GM21526 (cell line): ENCODE measurements around the gene FAM20A.
"Not testable (repeated sequence)": the region's sequence is repeated elsewhere in the genome, so short reads cannot be mapped to it uniquely, and the experiment has no call there.

ENCODE experiments used
- ATAC-seq: cut with Tn5 transposase; IDR thresholded peaks from one replicate; pipeline ENCODE4 v1.9.1; 2021; ENCODE audit warnings: moderate library complexity; ENCODE audit not compliant: unreplicated experiment, low FRiP score

The FAM20A gene

DNA sequence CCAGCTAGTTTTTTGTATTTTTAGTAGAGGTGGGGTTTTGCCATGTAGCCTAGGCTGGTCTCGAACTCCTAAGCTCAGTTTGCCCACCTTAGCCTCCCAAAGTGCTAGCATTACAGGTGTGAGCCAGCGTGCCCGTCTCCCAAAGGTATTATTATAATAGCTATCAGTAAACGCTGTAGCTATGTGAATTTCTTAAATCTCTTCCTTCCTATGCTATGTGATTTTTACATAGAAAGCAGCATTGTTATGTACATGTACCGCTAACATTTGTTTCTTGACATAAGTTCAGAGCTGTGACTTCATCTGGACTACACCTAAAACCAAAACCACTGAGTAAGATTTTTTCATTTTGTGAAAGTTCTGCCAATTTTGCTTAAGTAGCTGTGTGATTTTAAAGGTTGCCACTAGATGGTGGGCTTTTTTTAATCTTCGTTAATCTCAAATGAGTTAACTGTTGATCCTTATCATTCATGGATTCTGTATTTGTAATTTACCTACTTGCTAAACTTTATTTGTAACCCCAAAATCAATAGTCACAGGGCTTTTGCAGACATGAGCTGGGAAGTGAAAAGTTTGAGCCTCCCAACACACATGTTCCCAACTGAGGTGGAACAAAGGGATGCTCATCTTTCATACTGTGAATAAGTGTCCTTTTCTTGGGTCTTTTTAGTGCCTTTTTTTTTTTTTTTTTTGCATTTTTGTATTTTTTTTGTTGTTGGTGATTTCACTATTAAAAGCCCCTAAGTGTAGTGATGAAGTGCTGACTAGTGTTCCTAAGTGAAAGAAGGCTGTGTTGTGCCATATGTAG, 67.1 kb downstream of the FAM20A start:
- ATAC-seq = no peak

DNA sequence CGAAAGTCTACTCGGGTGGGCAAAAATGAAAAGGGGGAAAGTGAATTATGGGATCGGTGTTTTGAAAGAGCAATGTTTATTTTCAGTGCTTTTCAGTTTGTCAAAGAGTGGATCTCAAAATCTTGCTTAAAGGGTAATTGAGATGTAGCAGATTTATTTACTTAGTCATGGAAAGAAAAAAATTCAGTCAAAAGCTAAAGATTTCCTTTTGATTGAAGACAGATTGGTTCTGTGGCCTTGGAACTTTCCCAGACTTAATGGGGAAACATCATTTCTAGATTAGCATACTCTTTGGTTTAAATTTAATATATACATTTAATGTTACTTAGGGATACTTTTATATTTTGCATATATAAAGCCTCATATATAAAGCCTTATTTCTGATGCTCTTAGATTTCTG, 68.3 kb downstream of the FAM20A start:
- ATAC-seq = no peak

DNA sequence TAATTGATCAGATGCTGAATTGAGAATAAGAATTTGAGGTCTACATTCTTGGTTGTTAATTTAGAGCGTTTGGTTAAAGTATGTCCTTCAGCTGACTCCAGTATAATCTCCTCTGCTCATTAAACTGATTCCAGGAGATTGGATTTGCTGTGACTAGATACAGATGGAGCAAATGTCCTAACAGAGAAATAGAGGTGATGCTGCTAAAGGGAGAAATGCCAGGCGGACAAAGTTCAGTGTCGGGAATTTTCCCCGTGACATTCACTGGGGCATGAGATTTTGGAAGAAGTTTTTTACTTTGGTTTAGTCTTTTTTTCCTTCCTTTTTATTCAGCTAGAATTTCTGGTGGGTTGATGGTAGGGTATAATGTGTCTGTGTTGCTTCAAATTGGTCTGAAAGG, 69.9 kb downstream of the FAM20A start:
- no peak for ATAC-seq

DNA sequence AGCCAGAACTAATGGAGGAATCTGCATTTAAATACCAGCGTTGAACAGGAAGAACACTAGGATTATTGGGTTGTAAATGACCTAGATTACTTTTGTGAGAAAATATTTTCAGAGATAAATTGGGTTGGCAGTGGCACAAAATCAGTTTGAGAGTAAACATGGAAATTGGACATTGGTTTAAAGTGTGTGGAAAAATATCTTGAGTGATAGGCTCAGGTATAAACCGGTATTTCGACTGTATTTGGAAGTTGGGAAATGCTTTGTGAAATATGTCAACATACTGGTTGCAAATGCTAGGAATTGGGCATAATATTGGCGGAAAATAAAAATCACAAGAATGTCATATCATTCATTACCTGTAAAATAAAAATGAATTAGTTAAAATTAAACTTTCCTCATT, 73.9 kb downstream of the FAM20A start:
- no peak for ATAC-seq

DNA sequence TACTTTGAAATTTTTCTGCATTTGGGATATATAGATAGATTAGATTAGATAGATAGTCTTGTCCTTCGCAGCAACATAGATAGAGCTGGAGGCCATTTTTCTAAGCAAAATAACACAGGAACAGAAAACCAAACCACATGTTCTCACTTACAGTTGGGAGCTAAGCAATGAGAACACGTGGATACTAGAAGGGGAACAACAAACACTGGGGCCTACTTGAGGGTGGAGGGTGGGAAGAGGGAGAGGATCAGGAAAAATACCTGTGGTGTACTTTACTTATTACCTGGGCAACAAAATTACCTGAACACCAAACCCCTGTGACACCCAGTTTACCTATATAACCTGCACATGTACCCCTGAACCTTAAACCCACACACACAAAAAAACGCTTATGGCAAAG, 74.6 kb downstream of the FAM20A start:
- ATAC-seq = no peak

DNA sequence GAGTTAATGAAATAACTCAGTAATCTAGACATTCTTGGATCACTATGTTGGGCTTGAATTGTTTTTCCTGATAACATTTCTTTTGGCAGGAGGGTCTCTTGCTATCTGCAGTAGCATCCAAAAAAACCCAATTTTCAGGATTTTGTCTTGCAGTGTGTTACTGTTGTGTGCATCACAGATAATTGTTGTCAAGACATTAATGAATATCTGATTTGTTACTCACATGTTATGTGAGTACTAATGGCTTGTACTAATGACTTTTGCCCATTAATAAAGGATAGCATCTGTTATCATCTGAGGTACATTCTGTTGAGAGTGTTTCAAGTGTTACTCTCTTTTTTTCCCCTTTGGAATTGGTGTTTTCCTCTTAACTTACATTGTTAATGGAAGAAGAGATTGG, 78.9 kb downstream of the FAM20A start:
- no peak for ATAC-seq

DNA sequence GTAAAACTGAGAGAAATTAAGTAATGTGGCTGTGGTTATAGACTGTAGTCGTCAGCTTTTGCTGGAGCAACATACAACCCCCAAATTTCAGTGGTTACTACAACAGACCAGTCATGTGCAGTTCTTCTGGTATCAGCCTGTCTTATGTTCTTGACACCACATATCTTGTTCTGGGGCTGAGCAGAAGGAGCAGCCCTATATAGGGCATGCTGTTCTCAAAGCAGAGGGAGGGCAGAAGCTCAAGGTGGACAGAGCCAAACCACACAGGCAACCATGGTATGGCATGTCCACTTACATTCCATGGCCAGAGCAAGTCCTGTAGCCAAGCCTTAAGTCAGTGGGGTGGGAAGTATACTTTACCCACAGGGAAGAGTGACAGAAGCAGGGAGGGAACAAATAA, 81.3 kb downstream of the FAM20A start:
- no peak for ATAC-seq

DNA sequence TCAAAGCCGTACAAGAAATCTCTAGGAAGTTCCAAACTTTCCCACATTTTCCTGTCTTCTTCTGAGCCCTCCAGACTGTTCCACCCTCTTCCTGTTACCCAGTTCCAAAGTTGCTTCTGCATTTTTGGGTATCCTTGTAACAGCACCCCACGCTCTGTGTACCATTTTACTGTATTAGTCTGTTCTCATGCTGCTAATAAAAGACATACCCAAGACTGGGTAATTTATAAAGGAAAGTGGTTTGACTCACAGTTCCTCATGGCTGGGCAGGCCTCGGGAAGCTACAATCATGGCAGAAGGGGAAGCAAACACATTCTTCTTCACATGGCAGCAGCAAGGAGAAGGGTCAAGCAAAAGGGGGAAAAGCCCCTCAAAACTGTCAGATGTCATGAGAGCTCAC, 82.1 kb downstream of the FAM20A start:
- ATAC-seq = not testable (repeated sequence)

DNA sequence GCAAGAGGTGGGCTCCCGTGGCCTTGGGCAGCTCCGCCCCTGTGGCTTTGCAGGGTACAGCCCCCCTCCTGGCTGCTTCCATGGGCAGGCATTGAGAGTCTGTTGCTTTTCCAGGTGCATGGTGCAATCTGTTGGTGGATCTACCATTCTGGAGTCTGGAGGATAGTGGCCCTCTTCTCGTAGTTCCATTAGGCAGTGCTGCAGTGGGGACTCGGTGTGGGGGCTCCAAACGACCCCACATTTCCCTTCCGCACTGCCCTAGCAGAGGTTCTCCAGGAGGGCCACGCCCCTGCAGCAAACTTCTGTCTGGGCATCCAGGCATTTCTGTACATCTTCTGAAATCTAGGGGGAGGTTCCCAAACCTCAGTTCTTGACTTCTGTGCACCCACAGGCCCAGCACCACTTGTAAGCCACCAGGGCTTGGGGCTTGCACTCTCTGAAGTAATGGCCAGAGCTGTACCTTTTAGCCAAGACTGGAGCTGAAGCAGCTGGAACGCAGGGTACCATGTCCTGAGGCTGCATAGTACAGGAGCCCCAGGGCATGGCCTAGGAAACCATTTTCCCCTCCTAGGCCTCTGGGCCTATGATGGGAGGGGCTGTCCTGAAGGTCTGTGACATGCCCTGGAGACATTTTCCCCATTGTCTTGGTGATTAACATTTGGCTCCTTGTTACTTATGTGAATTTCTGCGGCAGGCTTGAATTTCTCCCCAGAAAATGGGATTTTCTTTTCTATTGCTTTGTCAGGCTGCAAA, 82.9 kb downstream of the FAM20A start:
- no peak for ATAC-seq

DNA sequence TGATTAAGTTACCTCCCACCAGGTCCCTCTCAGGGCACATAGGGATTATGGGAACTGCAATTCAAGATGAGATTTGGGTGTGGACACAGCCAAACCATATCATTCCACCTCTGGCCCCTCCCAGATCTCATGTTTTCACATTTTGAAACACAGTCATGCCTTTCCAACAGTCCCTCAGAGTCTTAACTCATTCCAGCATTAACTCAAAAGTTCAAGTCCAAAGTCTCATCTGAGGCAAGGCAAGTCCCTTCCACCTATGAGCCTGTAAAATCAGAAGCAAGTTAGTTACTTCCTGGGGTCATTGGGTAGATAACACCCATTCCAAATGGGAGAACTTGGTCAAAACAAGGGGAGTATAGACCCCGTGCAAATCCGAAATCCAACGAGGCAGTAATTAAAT, 83.6 kb downstream of the FAM20A start:
- not testable (repeated sequence) for ATAC-seq

DNA sequence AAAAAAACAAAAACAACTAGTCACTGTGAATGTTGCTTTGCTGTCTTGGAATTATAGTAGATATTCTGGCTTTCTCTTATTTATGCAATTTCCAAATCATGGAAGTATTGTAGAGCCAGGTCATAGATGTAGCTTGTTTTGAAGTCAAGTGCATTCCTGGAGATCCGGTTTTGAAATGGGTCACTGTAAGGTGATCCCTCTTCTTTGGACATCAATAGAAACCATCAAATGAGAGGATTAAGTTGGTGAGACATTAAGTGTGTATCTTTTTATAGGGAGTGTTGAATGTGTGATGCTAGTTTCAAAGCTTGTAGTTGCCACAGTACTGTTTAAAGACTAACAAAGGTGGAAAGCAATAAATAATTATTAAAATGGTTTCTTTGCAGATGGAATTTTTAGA, 84.4 kb downstream of the FAM20A start:
- ATAC-seq = no peak

DNA sequence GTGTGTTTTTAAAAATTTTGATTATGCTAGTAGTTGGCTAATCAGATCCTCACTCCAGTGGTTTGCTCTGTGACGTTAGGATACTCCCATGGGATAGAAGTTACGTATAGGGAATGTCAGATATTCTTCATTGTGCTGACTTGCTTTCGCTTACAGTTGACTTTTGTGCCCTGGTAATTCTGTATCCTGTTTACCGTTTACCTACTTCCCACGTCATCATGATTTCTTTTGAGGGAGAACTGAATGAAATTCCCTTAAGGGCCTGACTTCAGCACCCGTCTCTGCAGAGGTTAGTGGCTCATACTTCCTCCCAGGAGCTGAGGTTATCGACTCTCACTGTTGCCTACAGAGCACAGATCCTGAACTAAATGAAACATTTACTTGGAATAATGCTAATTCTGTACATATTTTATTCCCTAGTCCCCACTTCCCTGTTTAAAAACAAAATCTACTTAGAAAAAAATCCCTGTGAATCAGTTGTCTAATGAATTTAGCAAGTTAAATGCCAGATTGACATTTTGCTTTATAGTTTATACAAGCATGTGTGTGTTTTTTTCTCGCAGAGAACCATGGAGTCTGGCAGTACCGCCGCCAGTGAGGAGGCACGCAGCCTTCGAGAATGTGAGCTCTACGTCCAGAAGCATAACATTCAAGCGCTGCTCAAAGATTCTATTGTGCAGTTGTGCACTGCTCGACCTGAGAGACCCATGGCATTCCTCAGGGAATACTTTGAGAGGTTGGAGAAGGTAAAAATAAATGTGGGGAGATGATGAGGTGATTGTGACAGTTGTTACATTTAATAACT, 86.1 kb downstream of the FAM20A start:
- ATAC-seq = no peak

DNA sequence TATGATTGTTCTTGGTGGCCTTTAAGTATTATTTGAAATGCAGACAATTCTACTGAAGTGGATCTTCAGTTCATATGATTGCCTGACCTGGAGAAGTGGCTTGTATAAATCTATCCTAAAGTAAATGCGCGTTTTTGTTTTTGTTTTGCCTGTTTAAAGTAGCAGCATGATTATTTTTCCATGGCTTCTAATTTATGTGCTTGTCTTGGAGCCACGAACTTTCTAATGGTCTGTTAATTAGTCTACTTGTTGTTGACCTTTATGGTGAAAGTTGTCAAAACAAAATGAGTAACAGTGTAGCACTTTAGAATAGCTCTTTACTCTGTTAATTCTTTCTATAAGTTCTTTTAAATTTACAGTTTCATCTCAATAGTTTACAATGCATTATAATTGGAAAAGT, 87.2 kb downstream of the FAM20A start:
- ATAC-seq = no peak

DNA sequence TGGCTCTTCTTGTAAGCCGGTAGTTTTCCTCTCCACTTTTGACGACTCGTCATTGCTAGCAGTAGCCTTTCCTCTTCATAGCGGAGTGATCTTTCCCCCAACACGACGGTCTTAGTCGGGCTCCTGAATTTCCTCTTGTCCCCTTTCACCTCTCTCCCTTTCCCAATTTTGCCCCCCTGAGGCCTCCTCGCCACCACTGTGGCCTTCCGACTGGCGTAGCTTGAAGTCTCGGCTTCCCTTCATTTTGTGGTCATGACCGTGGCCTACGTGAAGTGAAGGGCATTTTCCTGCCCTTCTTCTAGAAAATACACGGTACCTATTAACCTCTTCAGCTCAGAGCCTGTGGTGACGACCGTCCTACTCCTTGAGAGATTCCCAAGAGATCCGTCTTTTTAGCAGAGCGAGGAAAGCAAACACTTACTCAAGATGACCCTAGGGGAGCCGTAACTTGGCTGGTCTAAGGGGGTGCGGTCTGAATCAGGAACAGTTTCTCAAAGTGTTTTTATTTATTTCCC, 88.2 kb downstream of the FAM20A start:
- no peak for ATAC-seq

DNA sequence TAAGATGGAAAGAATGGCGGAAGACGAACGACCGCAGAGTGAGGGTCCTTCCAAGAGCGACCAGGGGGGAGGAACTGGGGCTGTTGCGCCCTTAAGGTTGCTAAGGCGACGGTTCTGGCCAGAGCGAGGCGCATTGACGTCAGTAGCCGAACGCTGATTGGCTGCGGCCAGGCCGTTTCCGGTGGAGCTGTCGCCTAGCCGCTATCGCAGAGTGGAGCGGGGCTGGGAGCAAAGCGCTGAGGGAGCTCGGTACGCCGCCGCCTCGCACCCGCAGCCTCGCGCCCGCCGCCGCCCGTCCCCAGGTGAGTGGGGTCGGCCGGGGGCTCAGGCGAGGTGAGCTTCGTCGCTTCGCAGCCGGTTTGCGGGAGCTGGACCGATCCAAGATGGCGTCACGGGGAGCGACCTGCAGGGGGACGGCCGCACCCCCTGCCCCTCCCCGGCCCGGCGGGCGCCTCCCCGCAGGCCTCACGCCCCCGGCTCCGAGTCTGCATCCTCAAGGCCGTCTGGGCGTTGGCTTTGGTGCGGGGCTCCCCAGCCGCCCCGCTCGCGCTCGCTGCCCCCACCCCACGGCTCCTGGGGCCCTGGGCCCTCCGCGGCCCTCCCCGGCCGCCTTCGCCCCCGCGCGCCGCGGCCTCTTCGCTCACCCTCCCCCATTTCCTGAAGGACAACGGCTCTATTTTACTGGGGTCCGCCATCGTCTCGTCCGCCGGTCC, 88.8 kb downstream of the FAM20A start, which contains the start of gene PRKAR1A:
Gene PRKAR1A, plus strand, starts transcription at position 184 of the 713 bp plus-strand sequence. CDS start 2,970 bp downstream, outside the sequence.
- ATAC-seq = peak; percentile 88

DNA sequence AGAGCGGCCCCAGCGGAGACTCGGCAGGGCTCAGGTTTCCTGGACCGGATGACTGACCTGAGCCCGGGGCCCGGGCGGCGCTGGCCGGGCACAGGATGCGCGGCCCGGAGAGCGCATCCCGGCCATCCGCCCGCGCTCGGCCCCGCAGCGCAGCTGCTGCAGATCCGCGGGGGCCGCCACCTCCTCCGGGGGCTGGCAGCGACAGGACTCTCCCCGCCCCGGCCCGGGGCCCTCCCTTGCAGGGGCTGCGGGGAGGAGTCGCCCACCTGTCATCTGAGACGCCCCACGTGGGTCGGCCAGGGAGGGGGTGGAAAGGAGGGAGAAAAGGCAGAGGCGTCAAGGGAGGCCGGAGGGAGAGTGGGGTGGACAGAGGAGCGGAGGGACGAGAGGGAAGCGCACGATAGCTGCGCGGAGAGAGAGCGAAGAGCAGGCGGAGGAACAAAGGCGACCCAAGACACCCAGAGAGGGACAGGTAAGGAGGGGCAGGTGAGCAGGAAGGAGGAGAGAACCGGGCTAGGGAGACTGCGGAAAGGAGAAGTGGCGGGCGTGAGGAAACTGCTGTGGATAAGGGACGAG, 89.4 kb downstream of the FAM20A start:
- peak; percentile 44 for ATAC-seq

DNA sequence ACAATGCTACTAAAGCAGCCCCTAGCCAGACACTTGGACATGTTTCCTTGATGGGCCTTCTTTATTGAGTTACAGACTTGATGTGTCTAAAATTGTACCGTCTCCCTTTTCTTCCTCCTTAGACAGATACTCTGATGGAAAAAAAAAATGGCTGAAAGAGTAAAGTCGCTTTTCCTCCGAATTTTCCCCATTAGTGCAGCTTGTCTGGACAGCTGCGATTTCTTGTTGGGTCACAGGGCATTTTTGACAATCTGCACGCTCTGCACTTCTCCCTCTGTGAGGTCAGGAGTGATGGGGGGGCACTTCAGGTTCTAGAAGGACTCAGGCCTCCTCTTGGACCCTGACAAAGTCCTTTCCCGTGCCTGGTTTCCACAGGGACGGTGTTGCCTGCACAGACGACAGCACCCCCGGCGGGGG, 89.9 kb downstream of the FAM20A start:
- no peak for ATAC-seq

DNA sequence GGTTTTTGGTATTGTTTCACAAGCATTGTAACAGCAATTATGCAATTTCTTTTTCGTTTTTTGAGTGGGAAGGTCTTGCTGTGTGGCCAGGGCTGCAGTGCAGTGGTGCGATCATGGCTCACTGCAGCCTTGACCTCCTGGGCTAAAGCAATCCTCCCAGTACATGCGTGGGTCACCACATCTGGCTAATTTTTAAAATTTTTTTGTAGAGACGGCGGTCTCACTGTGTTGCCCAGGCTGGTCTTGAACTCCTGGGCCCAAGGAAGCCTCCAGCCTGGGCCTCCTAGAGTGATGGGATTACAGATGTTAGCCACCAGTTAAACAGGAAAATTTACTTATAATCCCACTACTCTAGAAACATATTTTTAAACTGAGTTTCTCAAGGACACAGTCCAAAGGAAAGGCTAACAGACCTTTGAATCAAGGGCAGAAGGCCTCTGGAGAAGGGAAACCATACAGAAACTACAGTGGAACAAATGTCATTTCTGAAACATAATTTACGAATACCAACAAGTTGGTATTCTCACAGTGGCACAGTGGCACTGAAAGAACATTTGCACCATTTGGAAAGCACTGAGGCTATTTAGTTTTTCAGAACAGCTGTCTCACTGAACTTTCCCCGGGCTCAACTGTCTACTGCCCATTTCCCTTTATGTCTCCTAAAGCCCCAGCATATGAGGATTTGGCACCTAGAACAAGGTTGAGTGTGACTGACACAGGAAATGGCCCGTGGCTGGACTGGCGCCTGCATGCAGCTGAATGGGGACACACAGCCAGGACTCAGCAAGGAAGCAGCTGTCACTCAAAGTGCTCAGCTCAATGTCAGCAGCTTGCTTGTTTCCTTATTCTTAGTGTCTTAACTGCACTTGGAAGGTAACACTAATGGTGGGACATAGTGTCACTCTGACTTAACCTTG, 91.8 kb downstream of the FAM20A start:
- no peak for ATAC-seq

DNA sequence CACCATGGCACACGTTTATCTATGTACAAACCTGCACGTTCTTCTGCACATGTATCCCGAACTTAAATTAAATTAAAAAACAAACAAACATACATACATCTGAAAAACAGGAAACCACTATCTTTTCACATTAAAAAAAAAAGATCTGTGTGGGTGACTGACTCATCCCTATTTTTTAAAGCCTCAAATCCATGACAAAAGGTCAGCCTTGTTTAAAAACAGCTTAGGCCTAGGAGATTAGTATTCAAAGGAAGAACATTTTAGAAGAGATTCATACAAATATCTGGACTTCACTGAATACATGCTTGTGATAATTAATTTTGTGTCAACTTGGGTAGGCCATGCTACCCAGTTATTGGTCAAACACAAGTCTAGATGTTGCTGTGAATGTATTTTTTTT, 93.6 kb downstream of the FAM20A start:
- ATAC-seq = no peak
